SU-DHL-6 (cell line): Measurements from ENCODE around the gene ZNF595.

Source experiments
- H2AFZ ChIP-seq: fragments of 200-600 bp; sonication (generic); 2 replicates; pipeline ENCODE4 v1.6.1; 2014; ENCODE audit warnings: low read depth, mild to moderate bottlenecking, moderate library complexity, mixed read lengths, antibody characterized with exemption, low read length; ENCODE audit not compliant: severe bottlenecking
- H3F3A ChIP-seq: fragments of 200-600 bp; shearing (Covaris generic); 2 replicates; pipeline ENCODE4 v1.6.0; 2016; ENCODE audit warnings: antibody characterized with exemption, mild to moderate bottlenecking; ENCODE audit not compliant: insufficient read depth
- H3K27ac ChIP-seq: fragments of 200-600 bp; sonication (generic); 2 replicates; pipeline ENCODE4 v1.5.1; 2016; ENCODE audit warnings: low read depth, mild to moderate bottlenecking, low read length, moderate library complexity, mixed read lengths
- H3K27me3 ChIP-seq: fragments of 200-600 bp; sonication (generic), shearing (Covaris generic); 2 replicates; pipeline ENCODE4 v1.6.0; 2014; ENCODE audit warnings: mild to moderate bottlenecking, low read length
- H3K36me3 ChIP-seq: fragments of 200-600 bp; sonication (generic); 2 replicates; pipeline ENCODE4 v1.6.1; 2014; ENCODE audit warnings: mild to moderate bottlenecking, low read length, mixed read lengths
- H3K4me2 ChIP-seq: fragments of 300-600, 200-600 bp; shearing (Covaris generic), sonication (generic); 2 replicates; pipeline ENCODE4 v1.6.0; 2014; ENCODE audit warnings: low read length, low read depth, mild to moderate bottlenecking; ENCODE audit not compliant: poor library complexity, severe bottlenecking
- H3K4me3 ChIP-seq: fragments of 200-600 bp; sonication (generic); 2 replicates; pipeline ENCODE4 v1.5.1; 2014; ENCODE audit warnings: antibody characterized with exemption, low read length, mild to moderate bottlenecking, mixed read lengths; ENCODE audit not compliant: insufficient read depth, poor library complexity, severe bottlenecking
- H3K79me2 ChIP-seq: fragments of 200-600 bp; sonication (generic); 2 replicates; pipeline ENCODE4 v1.6.1; 2014; ENCODE audit warnings: mild to moderate bottlenecking, low read length, moderate library complexity; ENCODE audit not compliant: insufficient read depth
- H3K9ac ChIP-seq: fragments of 200-600 bp; sonication (generic); 2 replicates; pipeline ENCODE4 v1.7.0; 2014; ENCODE audit warnings: mild to moderate bottlenecking, low read length
- H3K9me2 ChIP-seq: fragments of 200-600 bp; sonication (generic); replicated peaks from 2 replicates; pipeline ENCODE4 v1.6.1; 2014; ENCODE audit warnings: low read length; ENCODE audit not compliant: insufficient read depth
- H3K9me3 ChIP-seq: fragments of 200-600 bp; sonication (generic); 2 replicates; pipeline ENCODE4 v1.6.1; 2014; ENCODE audit warnings: low read length, mixed read lengths; ENCODE audit not compliant: insufficient read depth
- H4K20me1 ChIP-seq: fragments of 200-600 bp; sonication (generic); 2 replicates; pipeline ENCODE4 v1.6.1; 2014; ENCODE audit warnings: low read depth, mild to moderate bottlenecking, antibody characterized with exemption, low read length, moderate library complexity, mixed read lengths
- EZH2phosphoT487 ChIP-seq: fragments of 200-600 bp; sonication (generic), shearing (Covaris generic); conservative IDR thresholded peaks from 2 replicates; pipeline ENCODE4 v1.6.1; 2018; ENCODE audit warnings: mild to moderate bottlenecking, antibody characterized with exemption, low read length, moderate library complexity, mixed read lengths
- TF ChIP-seq, protein P1 (sequence below): fragments of 200-600 bp; sonication (generic); IDR thresholded peaks from one replicate; pipeline ENCODE4 v1.5.1; 2017; ENCODE audit warnings: antibody characterized with exemption, mild to moderate bottlenecking, low read length, moderate library complexity; ENCODE audit not compliant: insufficient read depth, poor library complexity, severe bottlenecking

ZNF595 gene

DNA sequence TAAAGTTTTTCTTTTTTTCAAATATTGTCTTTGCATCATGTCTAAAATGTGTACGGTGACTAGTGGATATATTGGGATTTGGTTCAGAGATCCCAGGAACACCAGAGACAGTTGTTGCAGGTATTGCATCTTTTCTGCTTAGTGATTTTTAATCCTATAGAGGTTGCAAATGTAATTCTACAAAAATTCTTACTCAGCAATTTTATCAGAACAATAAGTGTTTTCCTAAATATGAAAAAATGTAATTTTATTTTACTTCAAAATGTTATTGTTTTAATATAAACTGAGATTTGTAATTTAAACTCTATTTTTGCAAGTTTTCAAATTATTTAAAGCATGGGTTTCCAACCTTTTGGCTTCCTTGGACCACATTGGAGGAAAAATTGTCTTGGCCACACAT is 79.4 kb downstream of the ZNF595 start:
- Histone ChIP-seq H3F3A (0 out of 2 replicates have a peak, but pooled peaks cover 2% of the 10 kb centered on the region), H3K36me3 (peaks cover 78% of the 10 kb centered on the region), H2AFZ (no peak overlapping the region), H3K27me3 (no peaks in the 10 kb centered on the region), H3K4me2 (no peak overlapping the region), H3K79me2 (peaks cover 32% of the 10 kb centered on the region), H3K4me3 (no peak overlapping the region), H3K9me3 (0 out of 2 replicates have a peak, but pooled peaks cover 5% of the 10 kb centered on the region), H3K27ac (no peak overlapping the region), H4K20me1 (no peaks in the 10 kb centered on the region), H3K9me2 (no peaks in the 10 kb centered on the region), H3K9ac (no peak overlapping the region)
- TF ChIP-seq, protein P1, sequence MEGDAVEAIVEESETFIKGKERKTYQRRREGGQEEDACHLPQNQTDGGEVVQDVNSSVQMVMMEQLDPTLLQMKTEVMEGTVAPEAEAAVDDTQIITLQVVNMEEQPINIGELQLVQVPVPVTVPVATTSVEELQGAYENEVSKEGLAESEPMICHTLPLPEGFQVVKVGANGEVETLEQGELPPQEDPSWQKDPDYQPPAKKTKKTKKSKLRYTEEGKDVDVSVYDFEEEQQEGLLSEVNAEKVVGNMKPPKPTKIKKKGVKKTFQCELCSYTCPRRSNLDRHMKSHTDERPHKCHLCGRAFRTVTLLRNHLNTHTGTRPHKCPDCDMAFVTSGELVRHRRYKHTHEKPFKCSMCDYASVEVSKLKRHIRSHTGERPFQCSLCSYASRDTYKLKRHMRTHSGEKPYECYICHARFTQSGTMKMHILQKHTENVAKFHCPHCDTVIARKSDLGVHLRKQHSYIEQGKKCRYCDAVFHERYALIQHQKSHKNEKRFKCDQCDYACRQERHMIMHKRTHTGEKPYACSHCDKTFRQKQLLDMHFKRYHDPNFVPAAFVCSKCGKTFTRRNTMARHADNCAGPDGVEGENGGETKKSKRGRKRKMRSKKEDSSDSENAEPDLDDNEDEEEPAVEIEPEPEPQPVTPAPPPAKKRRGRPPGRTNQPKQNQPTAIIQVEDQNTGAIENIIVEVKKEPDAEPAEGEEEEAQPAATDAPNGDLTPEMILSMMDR, result no peak
- TF ChIP-seq EZH2phosphoT487, result no peak
